ENCODE data around the gene PRKAR2B.

DNA sequence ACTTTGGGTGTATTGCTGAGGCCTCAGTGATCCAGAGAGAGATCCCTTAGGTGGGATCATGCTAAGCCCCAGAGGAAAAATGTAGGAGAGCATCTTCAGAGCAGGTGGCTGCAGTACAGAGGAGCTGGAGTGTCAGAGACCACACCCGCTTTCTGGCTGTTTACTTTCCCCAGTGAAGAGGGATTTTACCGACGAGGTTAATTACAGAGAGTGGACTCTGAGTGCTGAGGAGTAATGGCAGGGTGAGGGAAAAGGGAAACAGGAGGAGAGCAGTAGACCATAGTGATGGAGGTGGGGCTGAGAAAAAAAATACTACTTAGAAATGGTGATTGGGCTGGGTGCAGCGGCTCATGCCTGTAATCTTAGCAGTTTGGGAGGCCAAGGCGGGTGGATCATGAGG is 81.0 kb downstream of the PRKAR2B start:
- TF ChIP-seq, protein P1, sequence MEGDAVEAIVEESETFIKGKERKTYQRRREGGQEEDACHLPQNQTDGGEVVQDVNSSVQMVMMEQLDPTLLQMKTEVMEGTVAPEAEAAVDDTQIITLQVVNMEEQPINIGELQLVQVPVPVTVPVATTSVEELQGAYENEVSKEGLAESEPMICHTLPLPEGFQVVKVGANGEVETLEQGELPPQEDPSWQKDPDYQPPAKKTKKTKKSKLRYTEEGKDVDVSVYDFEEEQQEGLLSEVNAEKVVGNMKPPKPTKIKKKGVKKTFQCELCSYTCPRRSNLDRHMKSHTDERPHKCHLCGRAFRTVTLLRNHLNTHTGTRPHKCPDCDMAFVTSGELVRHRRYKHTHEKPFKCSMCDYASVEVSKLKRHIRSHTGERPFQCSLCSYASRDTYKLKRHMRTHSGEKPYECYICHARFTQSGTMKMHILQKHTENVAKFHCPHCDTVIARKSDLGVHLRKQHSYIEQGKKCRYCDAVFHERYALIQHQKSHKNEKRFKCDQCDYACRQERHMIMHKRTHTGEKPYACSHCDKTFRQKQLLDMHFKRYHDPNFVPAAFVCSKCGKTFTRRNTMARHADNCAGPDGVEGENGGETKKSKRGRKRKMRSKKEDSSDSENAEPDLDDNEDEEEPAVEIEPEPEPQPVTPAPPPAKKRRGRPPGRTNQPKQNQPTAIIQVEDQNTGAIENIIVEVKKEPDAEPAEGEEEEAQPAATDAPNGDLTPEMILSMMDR (IDR thresholded peaks at IDR 0.05), result no peak
- TF ChIP-seq POLR2A (IDR thresholded peaks at IDR 0.05), result no peak

Data from body of pancreas (tissue), 4 donors.